Panc1 (cell line): Measurements from ENCODE around the gene ARFGAP1.

ENCODE experiments used
- POLR2AphosphoS5 ChIP-seq: IDR thresholded peaks from 2 replicates; pipeline ENCODE4 v1.6.1; 2012; ENCODE audit warnings: mild to moderate bottlenecking, low read depth, low read length, moderate library complexity
- SIN3A ChIP-seq: IDR thresholded peaks from 2 replicates; pipeline ENCODE4 v1.6.1; 2012; ENCODE audit warnings: low read depth, mild to moderate bottlenecking, low read length, moderate library complexity, borderline replicate concordance; ENCODE audit not compliant: insufficient read depth
- TCF7L2 ChIP-seq: IDR thresholded peaks from 2 replicates; pipeline ENCODE4 v1.6.1; 2011; ENCODE audit warnings: mild to moderate bottlenecking, low read depth, low read length, inconsistent platforms
- TF ChIP-seq, protein P1 (sequence below): fragments of 450-650 bp; IDR thresholded peaks from 2 replicates; pipeline ENCODE4 v1.5.1; 2017; ENCODE audit warnings: mild to moderate bottlenecking
- TF ChIP-seq, protein P2 (sequence below), 2 experiments: IDR thresholded peaks; 2 replicates each; pipeline ENCODE4 v1.6.1; 2011 to 2012; ENCODE audit warnings: low read depth in 2 of 2, control low read depth in 1 of 2, low read length in 1 of 2, mild to moderate bottlenecking in 1 of 2, moderate library complexity in 1 of 2; ENCODE audit not compliant: insufficient read depth in 1 of 2

DNA sequence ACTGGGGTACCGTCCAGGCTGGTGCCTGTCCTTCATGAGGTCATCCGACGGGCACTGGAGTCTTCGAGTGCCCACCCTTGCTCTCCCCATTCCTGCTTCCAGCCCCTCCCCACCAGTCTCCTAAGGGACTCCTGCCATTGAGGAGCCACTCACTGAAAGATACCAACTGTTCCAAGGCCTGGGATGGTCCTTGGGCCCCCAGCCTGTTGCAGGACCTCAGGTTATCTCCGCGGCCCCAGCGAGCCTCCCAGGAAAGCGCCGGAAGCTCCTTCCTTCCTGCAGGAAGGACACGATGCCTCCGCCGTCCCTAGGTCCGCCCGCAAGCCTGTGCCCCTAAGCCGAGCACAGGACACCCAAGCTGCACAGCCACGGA lies 19.6 kb upstream of the ARFGAP1 start:
- TF ChIP-seq, protein P1, sequence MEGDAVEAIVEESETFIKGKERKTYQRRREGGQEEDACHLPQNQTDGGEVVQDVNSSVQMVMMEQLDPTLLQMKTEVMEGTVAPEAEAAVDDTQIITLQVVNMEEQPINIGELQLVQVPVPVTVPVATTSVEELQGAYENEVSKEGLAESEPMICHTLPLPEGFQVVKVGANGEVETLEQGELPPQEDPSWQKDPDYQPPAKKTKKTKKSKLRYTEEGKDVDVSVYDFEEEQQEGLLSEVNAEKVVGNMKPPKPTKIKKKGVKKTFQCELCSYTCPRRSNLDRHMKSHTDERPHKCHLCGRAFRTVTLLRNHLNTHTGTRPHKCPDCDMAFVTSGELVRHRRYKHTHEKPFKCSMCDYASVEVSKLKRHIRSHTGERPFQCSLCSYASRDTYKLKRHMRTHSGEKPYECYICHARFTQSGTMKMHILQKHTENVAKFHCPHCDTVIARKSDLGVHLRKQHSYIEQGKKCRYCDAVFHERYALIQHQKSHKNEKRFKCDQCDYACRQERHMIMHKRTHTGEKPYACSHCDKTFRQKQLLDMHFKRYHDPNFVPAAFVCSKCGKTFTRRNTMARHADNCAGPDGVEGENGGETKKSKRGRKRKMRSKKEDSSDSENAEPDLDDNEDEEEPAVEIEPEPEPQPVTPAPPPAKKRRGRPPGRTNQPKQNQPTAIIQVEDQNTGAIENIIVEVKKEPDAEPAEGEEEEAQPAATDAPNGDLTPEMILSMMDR, result no peak
- TF ChIP-seq POLR2AphosphoS5, result no peak
- TF ChIP-seq SIN3A, result no peak
- TF ChIP-seq, protein P2, sequence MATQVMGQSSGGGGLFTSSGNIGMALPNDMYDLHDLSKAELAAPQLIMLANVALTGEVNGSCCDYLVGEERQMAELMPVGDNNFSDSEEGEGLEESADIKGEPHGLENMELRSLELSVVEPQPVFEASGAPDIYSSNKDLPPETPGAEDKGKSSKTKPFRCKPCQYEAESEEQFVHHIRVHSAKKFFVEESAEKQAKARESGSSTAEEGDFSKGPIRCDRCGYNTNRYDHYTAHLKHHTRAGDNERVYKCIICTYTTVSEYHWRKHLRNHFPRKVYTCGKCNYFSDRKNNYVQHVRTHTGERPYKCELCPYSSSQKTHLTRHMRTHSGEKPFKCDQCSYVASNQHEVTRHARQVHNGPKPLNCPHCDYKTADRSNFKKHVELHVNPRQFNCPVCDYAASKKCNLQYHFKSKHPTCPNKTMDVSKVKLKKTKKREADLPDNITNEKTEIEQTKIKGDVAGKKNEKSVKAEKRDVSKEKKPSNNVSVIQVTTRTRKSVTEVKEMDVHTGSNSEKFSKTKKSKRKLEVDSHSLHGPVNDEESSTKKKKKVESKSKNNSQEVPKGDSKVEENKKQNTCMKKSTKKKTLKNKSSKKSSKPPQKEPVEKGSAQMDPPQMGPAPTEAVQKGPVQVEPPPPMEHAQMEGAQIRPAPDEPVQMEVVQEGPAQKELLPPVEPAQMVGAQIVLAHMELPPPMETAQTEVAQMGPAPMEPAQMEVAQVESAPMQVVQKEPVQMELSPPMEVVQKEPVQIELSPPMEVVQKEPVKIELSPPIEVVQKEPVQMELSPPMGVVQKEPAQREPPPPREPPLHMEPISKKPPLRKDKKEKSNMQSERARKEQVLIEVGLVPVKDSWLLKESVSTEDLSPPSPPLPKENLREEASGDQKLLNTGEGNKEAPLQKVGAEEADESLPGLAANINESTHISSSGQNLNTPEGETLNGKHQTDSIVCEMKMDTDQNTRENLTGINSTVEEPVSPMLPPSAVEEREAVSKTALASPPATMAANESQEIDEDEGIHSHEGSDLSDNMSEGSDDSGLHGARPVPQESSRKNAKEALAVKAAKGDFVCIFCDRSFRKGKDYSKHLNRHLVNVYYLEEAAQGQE (IDR thresholded peaks at IDR 0.05; ENCODE audit: insufficient read depth in 1 of 2, low read depth in 2 of 2, low read length in 1 of 2), result no peak
- TF ChIP-seq TCF7L2, result no peak
